Fibroblast of the aortic adventitia (primary cell): ENCODE results near the gene UGT2B7. TPM values are rescaled to one million over a fixed set of nuclear protein-coding genes. Genes with fewer than 3 reads are reported as not detected.

Source experiments
- DNase-seq: peaks from one replicate; pipeline ENCODE4 v3.0.0-alpha.2; 2010; ENCODE audit warnings: low read depth
- H3K4me3 ChIP-seq: 2 replicates; pipeline ENCODE4 v1.5.1; 2011; ENCODE audit warnings: low read depth, mild to moderate bottlenecking, control low read depth, low read length, moderate library complexity
- CTCF ChIP-seq: IDR thresholded peaks from 2 replicates; pipeline ENCODE4 v1.5.1; 2011; ENCODE audit warnings: mild to moderate bottlenecking, low read length, control low read depth, inconsistent platforms; ENCODE audit not compliant: insufficient read depth
- total RNA-seq: library from RNA; depleted of rRNA; stranded (reverse); fragments of >200 nt; gene quantifications from 2 replicates; pipeline ENCODE4 v1.2.3, GENCODE V29; 2012; ENCODE audit warnings: low replicate concordance

UGT2B7 gene
- total RNA-seq, 1 donor: not detected

DNA sequence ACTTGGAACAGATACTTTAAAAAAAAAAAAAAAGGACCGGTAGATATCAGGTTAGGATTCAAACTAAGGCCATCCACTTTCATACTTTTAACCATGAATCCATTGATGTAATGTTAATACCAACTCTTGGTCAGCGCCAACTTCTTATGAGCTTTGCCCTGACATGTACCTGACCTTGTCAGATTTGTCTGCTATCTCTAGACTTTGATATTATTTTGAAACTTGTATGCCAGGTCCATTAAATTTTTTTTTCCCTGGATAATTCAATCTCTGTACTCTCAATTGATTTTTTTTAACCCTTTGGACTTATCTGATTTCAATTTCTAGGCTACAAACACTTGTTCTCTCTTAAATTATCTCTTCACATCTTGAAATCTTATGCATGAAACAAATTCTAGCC is 27.2 kb upstream of the UGT2B7 start:
- DNase-seq: no peak
- no peak overlapping the region for H3K4me3 ChIP-seq
- TF ChIP-seq CTCF: no peak

- DNase-seq: no peak
- TF ChIP-seq CTCF: no peak
- no peak overlapping the region for H3K4me3 ChIP-seq
These were observed 25.7 kb upstream of the UGT2B7 start for GRCh38 chr4:69070590-69070989.

GRCh38 chr4:69071286-69071685 is 25.0 kb upstream of the UGT2B7 start:
- H3K4me3 ChIP-seq: no peak overlapping the region
- no peak for TF ChIP-seq CTCF
- DNase-seq: no peak

DNA sequence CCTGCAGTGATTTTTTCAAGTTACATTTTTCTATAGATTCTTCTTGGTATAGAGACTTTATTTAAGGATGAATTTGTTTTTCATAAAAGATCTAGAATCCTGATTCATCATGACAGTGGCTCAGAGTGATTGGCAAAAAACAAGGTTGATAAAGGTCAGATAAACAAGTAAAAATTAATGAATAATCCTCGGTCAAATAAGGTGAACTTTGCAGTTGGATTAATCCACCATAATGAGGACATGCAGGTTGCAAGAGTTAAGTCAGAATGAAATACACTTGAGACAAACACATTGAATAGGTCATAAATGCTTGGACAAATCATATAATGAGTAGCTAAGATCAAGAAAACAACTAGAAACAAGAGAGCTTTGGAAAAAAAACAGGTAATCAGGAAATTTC is 22.9 kb upstream of the UGT2B7 start:
- no peak overlapping the region for H3K4me3 ChIP-seq
- TF ChIP-seq CTCF: no peak
- DNase-seq: no peak

GRCh38 chr4:69075061-69075792 is 21.0 kb upstream of the UGT2B7 start:
- no peak overlapping the region for H3K4me3 ChIP-seq
- DNase-seq: no peak
- TF ChIP-seq CTCF: no peak

DNA sequence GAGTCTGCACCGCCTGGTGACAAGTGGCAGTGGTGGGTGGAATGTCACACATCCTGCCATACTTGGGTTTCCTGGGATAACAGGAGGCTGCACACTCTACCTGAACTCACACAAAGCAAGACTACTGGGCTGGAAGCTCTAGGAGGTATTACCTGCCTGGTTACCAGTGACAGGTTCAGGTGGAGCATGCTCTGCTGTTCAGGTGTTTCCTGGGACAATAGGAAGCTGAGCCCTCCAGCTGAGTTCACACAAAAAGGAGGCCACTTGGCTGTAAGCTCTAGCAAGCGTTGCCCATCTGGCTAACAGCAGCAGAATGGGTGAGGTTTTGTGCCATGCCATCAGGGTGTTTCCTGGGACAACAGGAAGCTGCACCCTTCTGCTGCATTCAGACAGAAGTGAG is 17.4 kb upstream of the UGT2B7 start:
- no peak overlapping the region for H3K4me3 ChIP-seq
- no peak for TF ChIP-seq CTCF
- no peak for DNase-seq

- DNase-seq: no peak
- TF ChIP-seq CTCF: no peak
- no peak overlapping the region for H3K4me3 ChIP-seq
These were observed 7.8 kb upstream of the UGT2B7 start for GRCh38 chr4:69088473-69088872.
